ENCODE measurements around the gene FAM47E. TPM values are rescaled to one million over a fixed set of nuclear protein-coding genes. Genes with fewer than 3 reads are reported as not detected.
A peak's percentile ranks its signal among the peaks of the same experiment; 100 is the strongest.

FAM47E gene
- total RNA-seq, 1 experiment from 2014 or later, result 0.72 TPM

DNA sequence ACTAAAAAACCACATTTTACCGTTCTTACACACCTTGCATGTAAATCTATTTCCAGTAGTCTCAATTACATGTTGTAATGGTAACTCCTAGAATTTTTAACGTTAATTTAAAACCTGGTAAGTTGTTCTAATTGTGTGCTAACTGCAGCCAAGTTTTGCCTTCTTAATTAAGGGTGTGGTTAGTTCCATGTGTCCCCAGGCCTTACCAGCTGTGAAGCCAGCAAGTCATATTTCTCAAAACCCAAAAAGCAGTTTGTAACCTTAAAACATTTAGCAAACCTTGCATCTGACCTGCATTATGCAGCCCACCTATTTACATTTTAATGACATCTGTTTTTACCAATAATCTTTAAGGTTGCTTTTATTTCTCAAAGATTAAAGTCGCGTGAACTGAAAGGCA lies 18.4 kb upstream of the FAM47E start:
- DNase-seq (ENCODE audit: low read depth, low spot score) (no peak), ATAC-seq (no peak)
- Histone ChIP-seq H3K4me1 (ENCODE audit: control insufficient read depth, insufficient read depth, low read length) (no peaks in the 10 kb centered on the region; the same call in 1 of the 2 replicates), H3K9me3 (ENCODE audit: control insufficient read depth, insufficient read depth, low read depth, low read length) (peaks cover 4% of the 10 kb centered on the region; the same call in 1 of the 2 replicates), H3K4me3 (ENCODE audit: low read depth in 2 of 2, low read length in 2 of 2) (peak overlapping the region; percentile 63 to 84), H3K27ac (ENCODE audit: low read length) (0 out of 2 replicates have a peak overlapping the region, but pooled peaks have one; percentile 17), H3K27me3 (ENCODE audit: control insufficient read depth, insufficient read depth, low read length) (no peaks in the 10 kb centered on the region), H3K36me3 (ENCODE audit: control insufficient read depth, insufficient read depth, low read length) (no peaks in the 10 kb centered on the region; the same call in 1 of the 2 replicates)
- BruUV-seq (replicated peaks), result TSS peak; percentile 82
- POLR2A ChIA-PET, result no interaction called here
- no peak for TF ChIP-seq CTCF (IDR thresholded peaks at IDR 0.05)
- in situ Hi-C loops (cut with HindIII; ENCODE audit: low pct_unique_long_range_greater_than_20kb, low sequenced_read_pairs) (no loop called here), intact Hi-C loops (cut with micrococcal nuclease; ENCODE audit: unreplicated experiment) (no loop called here)
- CTCF ChIA-PET, result no interaction called here

- Histone ChIP-seq H3K4me3 (ENCODE audit: low read depth in 2 of 2, low read length in 2 of 2) (peak overlapping the region; percentile 63 to 84), H3K27me3 (ENCODE audit: control insufficient read depth, insufficient read depth, low read length) (no peaks in the 10 kb centered on the region), H3K36me3 (ENCODE audit: control insufficient read depth, insufficient read depth, low read length) (no peaks in the 10 kb centered on the region; the same call in 1 of the 2 replicates), H3K27ac (ENCODE audit: low read length) (peak overlapping the region; percentile 88), H3K4me1 (ENCODE audit: control insufficient read depth, insufficient read depth, low read length) (no peaks in the 10 kb centered on the region; the same call in 1 of the 2 replicates), H3K9me3 (ENCODE audit: control insufficient read depth, insufficient read depth, low read depth, low read length) (peaks cover 4% of the 10 kb centered on the region; the same call in 1 of the 2 replicates)
- ATAC-seq (no peak), DNase-seq (ENCODE audit: low read depth, low spot score) (no peak)
- ChIA-PET CTCF (no interaction called here), POLR2A (no interaction called here)
- TF ChIP-seq SIN3A (IDR thresholded peaks at IDR 0.05; ENCODE audit: borderline replicate concordance, insufficient read depth, low read depth, low read length) (no peak), CTCF (IDR thresholded peaks at IDR 0.05) (no peak), TCF7L2 (IDR thresholded peaks at IDR 0.05; ENCODE audit: low read depth, low read length) (no peak), REST (IDR thresholded peaks at IDR 0.05; ENCODE audit: insufficient read depth in 1 of 2, low read depth in 2 of 2, low read length in 1 of 2) (no peak), POLR2AphosphoS5 (IDR thresholded peaks at IDR 0.05; ENCODE audit: low read depth, low read length) (no peak)
- in situ Hi-C loops (cut with HindIII; ENCODE audit: low pct_unique_long_range_greater_than_20kb, low sequenced_read_pairs) (no loop called here), intact Hi-C loops (cut with micrococcal nuclease; ENCODE audit: unreplicated experiment) (no loop called here)
- no TSS peak for BruUV-seq (replicated peaks)
Measured at GRCh38 chr4:76233529-76233928, 18.0 kb upstream of the FAM47E start.

Data from Panc1 (cell line).